Natural killer cell (primary cell): ENCODE data around the gene SLC25A21. TPM values are rescaled to one million over a fixed set of nuclear protein-coding genes. Genes with fewer than 3 reads are reported as not detected.

ENCODE experiments used
- ATAC-seq, 3 donors: fragments of 150-1000 bp in 2 of 3; fragments of 200-7000 bp in 1 of 3; cut with Tn5 transposase; 1 replicate in 1 of 3; 2 replicates in 2 of 3; pipeline ENCODE4 v1.10.0; 2021; ENCODE audit warnings: mild to moderate bottlenecking in 2 of 3, moderate library complexity in 2 of 3
- DNase-seq, 2 donors: peaks; one replicate each; pipeline versions ENCODE4 v3.0.0 to v3.0.0-alpha.2; 2013 to 2021; ENCODE audit warnings: mixed read lengths in 1 of 2
- H3K27ac ChIP-seq: one replicate; pipeline ENCODE4 v1.5.1; 2013; ENCODE audit warnings: mild to moderate bottlenecking, low read length
- H3K27me3 ChIP-seq: one replicate; pipeline ENCODE4 v1.6.1; 2013; ENCODE audit warnings: low read length; ENCODE audit not compliant: control insufficient read depth, insufficient read depth
- H3K36me3 ChIP-seq: one replicate; pipeline ENCODE4 v1.6.1; 2013; ENCODE audit warnings: low read length; ENCODE audit not compliant: control insufficient read depth, insufficient read depth
- H3K4me1 ChIP-seq: one replicate; pipeline ENCODE4 v1.6.1; 2013; ENCODE audit warnings: low read length; ENCODE audit not compliant: control insufficient read depth, insufficient read depth
- H3K4me3 ChIP-seq: one replicate; pipeline ENCODE4 v1.5.1; 2013; ENCODE audit warnings: low read length
- H3K9me3 ChIP-seq: one replicate; pipeline ENCODE4 v1.6.1; 2013; ENCODE audit warnings: low read length; ENCODE audit not compliant: control insufficient read depth, insufficient read depth
- H3K27ac Mint-ChIP-seq, 2 donors: one replicate each; pipeline ENCODE4 v1.8.0; 2022; ENCODE audit warnings: mild to moderate bottlenecking in 2 of 2, mixed read lengths in 2 of 2, moderate library complexity in 1 of 2
- H3K27me3 Mint-ChIP-seq, 2 donors: one replicate each; pipeline ENCODE4 v1.8.0; 2022; ENCODE audit warnings: low read depth in 2 of 2, mixed read lengths in 2 of 2
- H3K36me3 Mint-ChIP-seq: one replicate; pipeline ENCODE4 v1.8.0; 2022; ENCODE audit warnings: mixed read lengths
- H3K4me1 Mint-ChIP-seq, 2 donors: one replicate each; pipeline ENCODE4 v1.8.0; 2022; ENCODE audit warnings: mixed read lengths in 2 of 2
- H3K4me3 Mint-ChIP-seq: one replicate; pipeline ENCODE4 v1.8.0; 2022; ENCODE audit warnings: mild to moderate bottlenecking, moderate library complexity, mixed read lengths
- H3K9me3 Mint-ChIP-seq, 2 donors: one replicate each; pipeline ENCODE4 v1.8.0; 2022; ENCODE audit warnings: mixed read lengths in 2 of 2
- WGBS: methylation state at CpG from one replicate; pipeline ENCODE4 v1.1.7; 2013; ENCODE audit warnings: missing lambda C conversion rate; ENCODE audit not compliant: insufficient coverage; 5-methylcytosine and 5-hydroxymethylcytosine counted together
- intact Hi-C: fragments of 100-400 bp; cut with micrococcal nuclease; formaldehyde crosslinking; loops from one replicate; pipeline ENCODE4 v1.14.2; 2022
- total RNA-seq, 4 donors: library from RNA; stranded (reverse); fragments of 120-200 nt in 1 of 4; gene quantifications; one replicate each; pipeline versions ENCODE4 v1.2.3 to v1.2.4, GENCODE V29; 2013 to 2022
- TF ChIP-seq, protein P1 (sequence below): fragments of 200-600 bp; IDR thresholded peaks from one replicate; pipeline ENCODE4 v1.8.0; 2022; ENCODE audit warnings: antibody characterized with exemption

Gene SLC25A21
- total RNA-seq, 3 donors from 2014 or later (not counting 1 experiment from before 2014, with no cell fraction given) = not detected

- no peaks in the 10 kb centered on the region for H3K27me3 Mint-ChIP-seq
- DNase-seq = no peak
- H3K36me3 Mint-ChIP-seq = no peaks in the 10 kb centered on the region
- H3K4me3 Mint-ChIP-seq = no peak overlapping the region
- H3K36me3 ChIP-seq = no peaks in the 10 kb centered on the region
- WGBS = 59% methylated on average over 15 of the region's 15 CpGs
- TF ChIP-seq, protein P1, sequence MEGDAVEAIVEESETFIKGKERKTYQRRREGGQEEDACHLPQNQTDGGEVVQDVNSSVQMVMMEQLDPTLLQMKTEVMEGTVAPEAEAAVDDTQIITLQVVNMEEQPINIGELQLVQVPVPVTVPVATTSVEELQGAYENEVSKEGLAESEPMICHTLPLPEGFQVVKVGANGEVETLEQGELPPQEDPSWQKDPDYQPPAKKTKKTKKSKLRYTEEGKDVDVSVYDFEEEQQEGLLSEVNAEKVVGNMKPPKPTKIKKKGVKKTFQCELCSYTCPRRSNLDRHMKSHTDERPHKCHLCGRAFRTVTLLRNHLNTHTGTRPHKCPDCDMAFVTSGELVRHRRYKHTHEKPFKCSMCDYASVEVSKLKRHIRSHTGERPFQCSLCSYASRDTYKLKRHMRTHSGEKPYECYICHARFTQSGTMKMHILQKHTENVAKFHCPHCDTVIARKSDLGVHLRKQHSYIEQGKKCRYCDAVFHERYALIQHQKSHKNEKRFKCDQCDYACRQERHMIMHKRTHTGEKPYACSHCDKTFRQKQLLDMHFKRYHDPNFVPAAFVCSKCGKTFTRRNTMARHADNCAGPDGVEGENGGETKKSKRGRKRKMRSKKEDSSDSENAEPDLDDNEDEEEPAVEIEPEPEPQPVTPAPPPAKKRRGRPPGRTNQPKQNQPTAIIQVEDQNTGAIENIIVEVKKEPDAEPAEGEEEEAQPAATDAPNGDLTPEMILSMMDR = no peak
- no peak overlapping the region for H3K27ac ChIP-seq
- intact Hi-C loops = no loop called here
- H3K9me3 Mint-ChIP-seq = peaks cover 0 to 6% of the 10 kb centered on the region in 2 donors
- no peaks in the 10 kb centered on the region for H3K9me3 ChIP-seq
- H3K4me1 Mint-ChIP-seq = no peaks in the 10 kb centered on the region
- H3K27ac Mint-ChIP-seq = no peak overlapping the region
- peak in 1 of 3 donors; percentile 24 for ATAC-seq
- no peaks in the 10 kb centered on the region for H3K4me1 ChIP-seq
- H3K4me3 ChIP-seq = no peak overlapping the region
- H3K27me3 ChIP-seq = no peaks in the 10 kb centered on the region
Observed at GRCh38 chr14:36856095-36856878, 316.1 kb downstream of the SLC25A21 start.

GRCh38 chr14:36855396-36855795 lies 317.0 kb downstream of the SLC25A21 start:
- H3K36me3 Mint-ChIP-seq = no peaks in the 10 kb centered on the region
- TF ChIP-seq, protein P1 = no peak
- Histone ChIP-seq H3K4me1 (no peaks in the 10 kb centered on the region), H3K27ac (no peak overlapping the region), H3K36me3 (no peaks in the 10 kb centered on the region), H3K9me3 (no peaks in the 10 kb centered on the region), H3K27me3 (no peaks in the 10 kb centered on the region), H3K4me3 (no peak overlapping the region)
- H3K4me3 Mint-ChIP-seq = no peak overlapping the region
- DNase-seq = no peak
- 52% methylated on average over 2 of the region's 3 CpGs for WGBS
- no peak overlapping the region for H3K27ac Mint-ChIP-seq
- peaks cover 0 to 7% of the 10 kb centered on the region in 2 donors for H3K9me3 Mint-ChIP-seq
- ATAC-seq = no peak
- no peaks in the 10 kb centered on the region for H3K27me3 Mint-ChIP-seq
- intact Hi-C loops = no loop called here
- H3K4me1 Mint-ChIP-seq = no peaks in the 10 kb centered on the region

- H3K4me3 Mint-ChIP-seq = no peak overlapping the region
- ATAC-seq (no peak), DNase-seq (no peak)
- no peaks in the 10 kb centered on the region for H3K36me3 Mint-ChIP-seq
- peaks cover 0 to 4% of the 10 kb centered on the region in 2 donors for H3K9me3 Mint-ChIP-seq
- H3K27me3 ChIP-seq = no peaks in the 10 kb centered on the region
- 56% methylated on average over 5 of the region's 5 CpGs for WGBS
- H3K27ac Mint-ChIP-seq = no peak overlapping the region
- H3K4me3 ChIP-seq = no peak overlapping the region
- H3K4me1 Mint-ChIP-seq = no peaks in the 10 kb centered on the region
- H3K36me3 ChIP-seq = no peaks in the 10 kb centered on the region
- TF ChIP-seq, protein P1 = no peak
- intact Hi-C loops = no loop called here
- no peaks in the 10 kb centered on the region for H3K9me3 ChIP-seq
- no peaks in the 10 kb centered on the region for H3K27me3 Mint-ChIP-seq
- H3K4me1 ChIP-seq = no peaks in the 10 kb centered on the region
- H3K27ac ChIP-seq = no peak overlapping the region
Observed at GRCh38 chr14:36852981-36853691, 319.3 kb downstream of the SLC25A21 start.
